22Rv1 (cell line): ENCODE results near the gene MYCBP2.

ENCODE experiments used
- ZFX ChIP-seq: fragments of 450-650 bp; IDR thresholded peaks from 2 replicates; pipeline ENCODE4 v1.6.1; 2017; ENCODE audit warnings: antibody characterized with exemption, borderline replicate concordance
- TF ChIP-seq, protein P1 (sequence below): fragments of 450-650 bp; IDR thresholded peaks from 2 replicates; pipeline ENCODE4 v1.5.1; 2017; ENCODE audit warnings: mild to moderate bottlenecking

DNA sequence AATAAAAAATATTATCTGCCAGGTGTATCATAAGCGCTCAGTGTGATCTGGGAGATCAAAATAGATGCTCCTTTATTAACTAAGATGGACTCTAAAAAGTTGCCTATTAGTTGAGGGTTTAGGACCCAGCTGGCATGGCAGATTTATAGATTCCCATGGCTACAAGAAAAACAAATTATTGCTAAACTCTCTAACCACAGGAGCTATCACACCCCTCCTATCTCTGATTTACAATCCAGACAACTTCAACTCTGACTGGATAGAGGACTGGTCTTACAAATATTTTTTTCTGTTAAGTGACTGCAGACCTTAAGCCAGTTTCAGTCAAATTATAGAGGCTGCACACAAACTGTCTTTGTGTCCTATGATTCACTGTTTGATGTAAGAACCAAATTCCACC, 45.4 kb upstream of the MYCBP2 start:
- TF ChIP-seq, protein P1, sequence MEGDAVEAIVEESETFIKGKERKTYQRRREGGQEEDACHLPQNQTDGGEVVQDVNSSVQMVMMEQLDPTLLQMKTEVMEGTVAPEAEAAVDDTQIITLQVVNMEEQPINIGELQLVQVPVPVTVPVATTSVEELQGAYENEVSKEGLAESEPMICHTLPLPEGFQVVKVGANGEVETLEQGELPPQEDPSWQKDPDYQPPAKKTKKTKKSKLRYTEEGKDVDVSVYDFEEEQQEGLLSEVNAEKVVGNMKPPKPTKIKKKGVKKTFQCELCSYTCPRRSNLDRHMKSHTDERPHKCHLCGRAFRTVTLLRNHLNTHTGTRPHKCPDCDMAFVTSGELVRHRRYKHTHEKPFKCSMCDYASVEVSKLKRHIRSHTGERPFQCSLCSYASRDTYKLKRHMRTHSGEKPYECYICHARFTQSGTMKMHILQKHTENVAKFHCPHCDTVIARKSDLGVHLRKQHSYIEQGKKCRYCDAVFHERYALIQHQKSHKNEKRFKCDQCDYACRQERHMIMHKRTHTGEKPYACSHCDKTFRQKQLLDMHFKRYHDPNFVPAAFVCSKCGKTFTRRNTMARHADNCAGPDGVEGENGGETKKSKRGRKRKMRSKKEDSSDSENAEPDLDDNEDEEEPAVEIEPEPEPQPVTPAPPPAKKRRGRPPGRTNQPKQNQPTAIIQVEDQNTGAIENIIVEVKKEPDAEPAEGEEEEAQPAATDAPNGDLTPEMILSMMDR: no peak
- TF ChIP-seq ZFX: no peak
